ENCODE results near the gene YTHDF1. TPM values are rescaled to one million over a fixed set of nuclear protein-coding genes. Genes with fewer than 3 reads are reported as not detected.

YTHDF1 gene
- polyA plus RNA-seq, 1 experiment = 17.5 TPM

- DNase-seq (ENCODE audit: low read depth) = no peak
- ChIA-PET CTCF (interaction anchor here (1.0 to 2.3 kb wide), 10 partner anchors 8 to 160 kb away, joined by 4 to 17 read pairs (median 4); no protein-coding TSS in a partner anchor), POLR2A (interaction anchor here (0.5 kb wide), 1 partner anchor 830 kb away, joined by 4 read pairs; no protein-coding TSS in a partner anchor)
Observed at GRCh38 chr20:63215101-63216040, 560 bp downstream of the YTHDF1 start.

GRCh38 chr20:63214514-63214913 lies 1.4 kb downstream of the YTHDF1 start:
- peak overlapping the region; percentile 63; the same call in 1 of the 2 replicates for H3K4me3 ChIP-seq (ENCODE audit: low read depth, low read length)
- peaks cover 16% of the 10 kb centered on the region for H3K36me3 ChIP-seq (ENCODE audit: control insufficient read depth, insufficient read depth, low read length)
- no peak for DNase-seq (ENCODE audit: low read depth)
- H3K27me3 ChIP-seq (ENCODE audit: control insufficient read depth, insufficient read depth, low read length) = no peaks in the 10 kb centered on the region
- CTCF ChIA-PET = interaction anchor here (1.0 to 2.3 kb wide), 10 partner anchors 7 to 159 kb away, joined by 4 to 17 read pairs (median 4); no protein-coding TSS in a partner anchor
- no peak for TF ChIP-seq CTCF (IDR thresholded peaks at IDR 0.05; ENCODE audit: insufficient read depth, low read depth, low read length)
- POLR2A ChIA-PET = no interaction called here

More at GRCh38 chr20:63215101-63216040, 560 bp downstream of the YTHDF1 start:
- Histone ChIP-seq H3K36me3 (ENCODE audit: control insufficient read depth, insufficient read depth, low read length) (peaks cover 12% of the 10 kb centered on the region), H3K27me3 (ENCODE audit: control insufficient read depth, insufficient read depth, low read length) (no peaks in the 10 kb centered on the region), H3K4me3 (ENCODE audit: low read depth, low read length) (peak overlapping the region; percentile 63)
- TF ChIP-seq CTCF (IDR thresholded peaks at IDR 0.05; ENCODE audit: insufficient read depth, low read depth, low read length) = peak; percentile 80

GRCh38 chr20:63212792-63213191 lies 3.1 kb downstream of the YTHDF1 start:
- POLR2A ChIA-PET = no interaction called here
- CTCF ChIA-PET = interaction anchor here (0.8 to 2.6 kb wide), 4 partner anchors 11 to 259 kb away, joined by 3 to 22 read pairs (median 4); no protein-coding TSS in a partner anchor

GRCh38 chr20:63212393-63212730 lies 3.6 kb downstream of the YTHDF1 start:
- no peak for DNase-seq (ENCODE audit: low read depth)
- Histone ChIP-seq H3K4me3 (ENCODE audit: low read depth, low read length) (no peak overlapping the region), H3K27me3 (ENCODE audit: control insufficient read depth, insufficient read depth, low read length) (no peaks in the 10 kb centered on the region), H3K36me3 (ENCODE audit: control insufficient read depth, insufficient read depth, low read length) (peaks cover 18% of the 10 kb centered on the region)
- CTCF ChIA-PET = interaction anchor here (0.8 to 2.6 kb wide), 4 partner anchors 11 to 259 kb away, joined by 3 to 22 read pairs (median 4); no protein-coding TSS in a partner anchor
- TF ChIP-seq CTCF (IDR thresholded peaks at IDR 0.05; ENCODE audit: insufficient read depth, low read depth, low read length) = no peak
- POLR2A ChIA-PET = no interaction called here

More at GRCh38 chr20:63212792-63213191, 3.1 kb downstream of the YTHDF1 start:
- Histone ChIP-seq H3K36me3 (ENCODE audit: control insufficient read depth, insufficient read depth, low read length) (peaks cover 18% of the 10 kb centered on the region), H3K4me3 (ENCODE audit: low read depth, low read length) (no peak overlapping the region), H3K27me3 (ENCODE audit: control insufficient read depth, insufficient read depth, low read length) (no peaks in the 10 kb centered on the region)
- no peak for DNase-seq (ENCODE audit: low read depth)
- no peak for TF ChIP-seq CTCF (IDR thresholded peaks at IDR 0.05; ENCODE audit: insufficient read depth, low read depth, low read length)

GRCh38 chr20:63210011-63210605 lies 5.8 kb downstream of the YTHDF1 start:
- peaks cover 21% of the 10 kb centered on the region for H3K36me3 ChIP-seq (ENCODE audit: control insufficient read depth, insufficient read depth, low read length)
- H3K4me3 ChIP-seq (ENCODE audit: low read depth, low read length) = no peak overlapping the region
- TF ChIP-seq CTCF (IDR thresholded peaks at IDR 0.05; ENCODE audit: insufficient read depth, low read depth, low read length) = no peak
- POLR2A ChIA-PET = no interaction called here
- CTCF ChIA-PET = interaction anchor here (6.3 kb wide), 1 partner anchor 14 kb away, joined by 25 read pairs; no protein-coding TSS in a partner anchor
- DNase-seq (ENCODE audit: low read depth) = no peak
- no peaks in the 10 kb centered on the region for H3K27me3 ChIP-seq (ENCODE audit: control insufficient read depth, insufficient read depth, low read length)

Data from BJ (cell line).